ENCODE data around the gene DOCK2. TPM values are rescaled to one million over a fixed set of nuclear protein-coding genes. Genes with fewer than 3 reads are reported as not detected.

The DOCK2 gene
- polyA plus RNA-seq, 1 donor (not counting 4 experiments of a cell fraction or from before 2014, with no cell fraction given): 0.21 TPM

- Histone ChIP-seq H2AFZ (ENCODE audit: control insufficient read depth, low read length) (no peak overlapping the region), H3K27me3 (ENCODE audit: control insufficient read depth, extremely low read depth, insufficient read depth, low read length) (no peaks in the 10 kb centered on the region), H3K9ac (ENCODE audit: control insufficient read depth, extremely low read depth, insufficient read depth, low read length) (no peak overlapping the region), H4K20me1 (ENCODE audit: control insufficient read depth, extremely low read depth, insufficient read depth, low read length) (no peaks in the 10 kb centered on the region), H3K36me3 (ENCODE audit: control insufficient read depth in 2 of 2, extremely low read depth in 1 of 2, insufficient read depth in 2 of 2, low read length in 2 of 2) (no peaks in the 10 kb centered on the region), H3K4me1 (ENCODE audit: control insufficient read depth, extremely low read depth, insufficient read depth, low read length) (no peaks in the 10 kb centered on the region), H3K4me3 (ENCODE audit: control insufficient read depth in 2 of 3, extremely low read depth in 1 of 3, insufficient read depth in 2 of 3, low read depth in 1 of 3, low read length in 3 of 3) (no peak overlapping the region), H3K9me1 (ENCODE audit: control insufficient read depth, extremely low read depth, insufficient read depth, low read length) (no peaks in the 10 kb centered on the region), H3K79me2 (ENCODE audit: control insufficient read depth, insufficient read depth, low read length) (no peaks in the 10 kb centered on the region), H3K27ac (ENCODE audit: control insufficient read depth, insufficient read depth, low read length) (no peak overlapping the region), H3K4me2 (ENCODE audit: control insufficient read depth, extremely low read depth, insufficient read depth, low read depth, low read length) (no peak overlapping the region), H3K9me3 (ENCODE audit: control insufficient read depth, low read depth, low read length) (no peaks in the 10 kb centered on the region)
- TF ChIP-seq CTCF (optimal IDR thresholded peaks at IDR 0.05 in 1 of 3, IDR thresholded peaks at IDR 0.05 in 1 of 3, conservative IDR thresholded peaks at IDR 0.05 in 1 of 3; ENCODE audit: extremely low read depth in 1 of 3, insufficient read depth in 2 of 3, low read length in 3 of 3) (no peak), EZH2 (IDR thresholded peaks at IDR 0.05; ENCODE audit: low read length) (no peak)
- dilution Hi-C loops (cut with MboI; ENCODE audit: extremely low pct_ligation_motif_present, low sequenced_read_pairs): no loop called here
- no peak for FAIRE-seq
- DNase-seq (ENCODE audit: low read depth, low spot score): no peak
Observed at GRCh38 chr5:169908864-169909263, 271.8 kb downstream of the DOCK2 start.

DNA sequence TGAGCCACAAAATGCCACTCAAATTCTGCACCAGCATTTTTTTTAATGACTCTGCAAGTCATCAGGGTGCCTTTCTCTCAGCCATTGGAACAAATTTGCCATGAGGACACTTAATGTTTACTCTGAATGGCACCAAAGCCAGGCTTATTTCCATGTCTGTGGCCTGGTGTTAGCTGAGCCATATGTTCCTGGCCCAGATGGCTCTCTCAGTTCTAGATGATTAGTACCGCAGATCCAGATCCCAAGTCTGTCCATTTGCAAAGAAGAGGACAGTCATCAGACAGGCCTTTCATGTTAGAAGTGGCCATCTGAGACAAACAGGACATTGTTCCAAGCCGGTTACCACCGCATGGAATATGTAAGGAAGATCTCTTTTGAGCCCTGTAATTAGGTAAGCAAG, 272.9 kb downstream of the DOCK2 start:
- Histone ChIP-seq H3K4me1 (ENCODE audit: control insufficient read depth, extremely low read depth, insufficient read depth, low read length) (no peaks in the 10 kb centered on the region), H3K4me2 (ENCODE audit: control insufficient read depth, extremely low read depth, insufficient read depth, low read depth, low read length) (no peak overlapping the region), H3K9ac (ENCODE audit: control insufficient read depth, extremely low read depth, insufficient read depth, low read length) (no peak overlapping the region), H4K20me1 (ENCODE audit: control insufficient read depth, extremely low read depth, insufficient read depth, low read length) (no peaks in the 10 kb centered on the region), H3K36me3 (ENCODE audit: control insufficient read depth in 2 of 2, extremely low read depth in 1 of 2, insufficient read depth in 2 of 2, low read length in 2 of 2) (no peaks in the 10 kb centered on the region), H3K27me3 (ENCODE audit: control insufficient read depth, extremely low read depth, insufficient read depth, low read length) (no peaks in the 10 kb centered on the region), H3K9me3 (ENCODE audit: control insufficient read depth, low read depth, low read length) (no peaks in the 10 kb centered on the region), H3K9me1 (ENCODE audit: control insufficient read depth, extremely low read depth, insufficient read depth, low read length) (no peaks in the 10 kb centered on the region), H2AFZ (ENCODE audit: control insufficient read depth, low read length) (no peak overlapping the region), H3K4me3 (ENCODE audit: control insufficient read depth in 2 of 3, extremely low read depth in 1 of 3, insufficient read depth in 2 of 3, low read depth in 1 of 3, low read length in 3 of 3) (no peak overlapping the region), H3K27ac (ENCODE audit: control insufficient read depth, insufficient read depth, low read length) (no peak overlapping the region), H3K79me2 (ENCODE audit: control insufficient read depth, insufficient read depth, low read length) (no peaks in the 10 kb centered on the region)
- FAIRE-seq: no peak
- TF ChIP-seq EZH2 (IDR thresholded peaks at IDR 0.05; ENCODE audit: low read length) (no peak), CTCF (optimal IDR thresholded peaks at IDR 0.05 in 1 of 3, IDR thresholded peaks at IDR 0.05 in 1 of 3, conservative IDR thresholded peaks at IDR 0.05 in 1 of 3; ENCODE audit: extremely low read depth in 1 of 3, insufficient read depth in 2 of 3, low read length in 3 of 3) (no peak)
- no peak for DNase-seq (ENCODE audit: low read depth, low spot score)
- dilution Hi-C loops (cut with MboI; ENCODE audit: extremely low pct_ligation_motif_present, low sequenced_read_pairs): no loop called here

Measured in keratinocyte (primary cell).